T-helper 17 cell (primary cell): ENCODE data around the gene KIF26B. TPM values are rescaled to one million over a fixed set of nuclear protein-coding genes. Genes with fewer than 3 reads are reported as not detected.

Experiments
- ATAC-seq: fragments of 150-1000 bp; cut with Tn5 transposase; 2 replicates; pipeline ENCODE4 v1.10.0; 2021; ENCODE audit warnings: mild to moderate bottlenecking, moderate library complexity
- DNase-seq, 3 donors: peaks; one replicate each; pipeline versions ENCODE4 v3.0.0 to v3.0.0-alpha.2; 2020 to 2021
- H3K9me3 ChIP-seq: one replicate; pipeline ENCODE4 v1.7.0; 2013; ENCODE audit warnings: low read length, mild to moderate bottlenecking; ENCODE audit not compliant: control insufficient read depth, poor library complexity, severe bottlenecking
- H3K27ac Mint-ChIP-seq: one replicate; pipeline ENCODE4 v1.8.0; 2022; ENCODE audit warnings: mild to moderate bottlenecking, moderate library complexity, mixed read lengths
- H3K27me3 Mint-ChIP-seq: one replicate; pipeline ENCODE4 v1.8.0; 2022; ENCODE audit warnings: mixed read lengths
- H3K36me3 Mint-ChIP-seq: one replicate; pipeline ENCODE4 v1.8.0; 2022; ENCODE audit warnings: low read depth, mixed read lengths
- H3K4me1 Mint-ChIP-seq: one replicate; pipeline ENCODE4 v1.8.0; 2022; ENCODE audit warnings: mild to moderate bottlenecking, mixed read lengths
- H3K4me3 Mint-ChIP-seq: one replicate; pipeline ENCODE4 v1.8.0; 2022; ENCODE audit warnings: mild to moderate bottlenecking, moderate library complexity, mixed read lengths
- total RNA-seq, 4 donors: library from RNA in 2 of 4; stranded (reverse) in 2 of 4; gene quantifications; one replicate each; pipeline ENCODE4 v1.2.3 and lab custom pipeline; 2022 to 2026

The KIF26B gene
- total RNA-seq, 2 donors from 2014 or later, result not detected

GRCh38 chr1:245578308-245578707 lies 423.5 kb downstream of the KIF26B start:
- Mint-ChIP-seq H3K27me3 (peaks cover 45% of the 10 kb centered on the region), H3K4me1 (no peaks in the 10 kb centered on the region), H3K27ac (no peak overlapping the region), H3K4me3 (no peak overlapping the region), H3K36me3 (no peaks in the 10 kb centered on the region)
- no peaks in the 10 kb centered on the region for H3K9me3 ChIP-seq
- ATAC-seq, result no peak
- DNase-seq, result no peak

- H3K9me3 ChIP-seq, result no peaks in the 10 kb centered on the region
- H3K4me3 Mint-ChIP-seq, result no peak overlapping the region
- no peaks in the 10 kb centered on the region for H3K36me3 Mint-ChIP-seq
- peaks cover 49% of the 10 kb centered on the region for H3K27me3 Mint-ChIP-seq
- ATAC-seq, result no peak
- H3K27ac Mint-ChIP-seq, result no peak overlapping the region
- no peaks in the 10 kb centered on the region for H3K4me1 Mint-ChIP-seq
- DNase-seq, result no peak
Observed at GRCh38 chr1:245578771-245579170, 424.0 kb downstream of the KIF26B start.

- ATAC-seq, result no peak
- Mint-ChIP-seq H3K4me3 (no peak overlapping the region), H3K36me3 (no peaks in the 10 kb centered on the region), H3K27me3 (peaks cover 51% of the 10 kb centered on the region), H3K27ac (no peak overlapping the region), H3K4me1 (no peaks in the 10 kb centered on the region)
- DNase-seq, result no peak
- H3K9me3 ChIP-seq, result no peaks in the 10 kb centered on the region
Observed at GRCh38 chr1:245579881-245580280, 425.1 kb downstream of the KIF26B start.

- Mint-ChIP-seq H3K27me3 (peaks cover 51% of the 10 kb centered on the region), H3K4me3 (no peak overlapping the region), H3K27ac (no peak overlapping the region), H3K36me3 (no peaks in the 10 kb centered on the region), H3K4me1 (no peaks in the 10 kb centered on the region)
- ATAC-seq (no peak), DNase-seq (no peak)
- no peaks in the 10 kb centered on the region for H3K9me3 ChIP-seq
Observed at GRCh38 chr1:245580651-245581050, 425.9 kb downstream of the KIF26B start.

GRCh38 chr1:245582026-245582425 lies 427.2 kb downstream of the KIF26B start:
- Mint-ChIP-seq H3K27ac (no peak overlapping the region), H3K4me1 (no peaks in the 10 kb centered on the region), H3K36me3 (no peaks in the 10 kb centered on the region), H3K27me3 (peaks cover 37% of the 10 kb centered on the region), H3K4me3 (no peak overlapping the region)
- ATAC-seq, result no peak
- no peaks in the 10 kb centered on the region for H3K9me3 ChIP-seq
- DNase-seq, result no peak

GRCh38 chr1:245583081-245583480 lies 428.3 kb downstream of the KIF26B start:
- ATAC-seq (no peak), DNase-seq (no peak)
- H3K27me3 Mint-ChIP-seq, result peaks cover 27% of the 10 kb centered on the region
- no peaks in the 10 kb centered on the region for H3K4me1 Mint-ChIP-seq
- H3K36me3 Mint-ChIP-seq, result no peaks in the 10 kb centered on the region
- H3K9me3 ChIP-seq, result no peaks in the 10 kb centered on the region
- no peak overlapping the region for H3K27ac Mint-ChIP-seq
- no peak overlapping the region for H3K4me3 Mint-ChIP-seq

GRCh38 chr1:245583575-245584330 lies 429.0 kb downstream of the KIF26B start:
- DNase-seq (no peak), ATAC-seq (no peak)
- Mint-ChIP-seq H3K27me3 (peaks cover 23% of the 10 kb centered on the region), H3K4me3 (no peak overlapping the region), H3K27ac (no peak overlapping the region), H3K4me1 (no peaks in the 10 kb centered on the region), H3K36me3 (no peaks in the 10 kb centered on the region)
- H3K9me3 ChIP-seq, result no peaks in the 10 kb centered on the region

GRCh38 chr1:245585252-245585959 lies 430.6 kb downstream of the KIF26B start:
- H3K27ac Mint-ChIP-seq, result no peak overlapping the region
- H3K4me1 Mint-ChIP-seq, result no peaks in the 10 kb centered on the region
- no peak for DNase-seq
- no peaks in the 10 kb centered on the region for H3K9me3 ChIP-seq
- H3K4me3 Mint-ChIP-seq, result no peak overlapping the region
- H3K27me3 Mint-ChIP-seq, result peaks cover 18% of the 10 kb centered on the region
- no peaks in the 10 kb centered on the region for H3K36me3 Mint-ChIP-seq
- ATAC-seq, result no peak

GRCh38 chr1:245587435-245588115 lies 432.8 kb downstream of the KIF26B start:
- H3K36me3 Mint-ChIP-seq, result no peaks in the 10 kb centered on the region
- DNase-seq (no peak), ATAC-seq (no peak)

GRCh38 chr1:245588116-245588639 lies 433.4 kb downstream of the KIF26B start:
- DNase-seq (no peak), ATAC-seq (no peak)
- H3K27me3 Mint-ChIP-seq, result peaks cover 7% of the 10 kb centered on the region
- H3K9me3 ChIP-seq, result no peaks in the 10 kb centered on the region
- no peak overlapping the region for H3K4me3 Mint-ChIP-seq
- no peak overlapping the region for H3K27ac Mint-ChIP-seq
- no peaks in the 10 kb centered on the region for H3K4me1 Mint-ChIP-seq
- H3K36me3 Mint-ChIP-seq, result no peaks in the 10 kb centered on the region

More at GRCh38 chr1:245587435-245588115, 432.8 kb downstream of the KIF26B start:
- Mint-ChIP-seq H3K4me3 (no peak overlapping the region), H3K27me3 (peaks cover 13% of the 10 kb centered on the region), H3K27ac (no peak overlapping the region), H3K4me1 (no peaks in the 10 kb centered on the region)
- no peaks in the 10 kb centered on the region for H3K9me3 ChIP-seq

GRCh38 chr1:245589316-245589715 lies 434.5 kb downstream of the KIF26B start:
- no peaks in the 10 kb centered on the region for H3K36me3 Mint-ChIP-seq
- no peaks in the 10 kb centered on the region for H3K4me1 Mint-ChIP-seq
- no peak overlapping the region for H3K27ac Mint-ChIP-seq
- H3K27me3 Mint-ChIP-seq, result no peaks in the 10 kb centered on the region
- H3K4me3 Mint-ChIP-seq, result no peak overlapping the region
- ATAC-seq (no peak), DNase-seq (no peak)
- H3K9me3 ChIP-seq, result no peaks in the 10 kb centered on the region

GRCh38 chr1:245589906-245590305 lies 435.1 kb downstream of the KIF26B start:
- no peak for ATAC-seq
- no peak overlapping the region for H3K27ac Mint-ChIP-seq
- no peaks in the 10 kb centered on the region for H3K4me1 Mint-ChIP-seq
- no peaks in the 10 kb centered on the region for H3K27me3 Mint-ChIP-seq
- H3K36me3 Mint-ChIP-seq, result no peaks in the 10 kb centered on the region
- H3K9me3 ChIP-seq, result no peaks in the 10 kb centered on the region
- H3K4me3 Mint-ChIP-seq, result no peak overlapping the region
- no peak for DNase-seq

- no peak for DNase-seq
- ATAC-seq, result no peak
- Mint-ChIP-seq H3K4me3 (no peak overlapping the region), H3K27ac (no peak overlapping the region), H3K36me3 (no peaks in the 10 kb centered on the region), H3K4me1 (no peaks in the 10 kb centered on the region), H3K27me3 (no peaks in the 10 kb centered on the region)
- no peaks in the 10 kb centered on the region for H3K9me3 ChIP-seq
Observed at GRCh38 chr1:245590726-245591125, 435.9 kb downstream of the KIF26B start.
